Stomach (tissue), 9 donors: ENCODE measurements around the gene CISH. TPM values are rescaled to one million over a fixed set of nuclear protein-coding genes. Genes with fewer than 3 reads are reported as not detected.

Experiments used
- DNase-seq, 2 donors: peaks; one replicate each; pipeline versions ENCODE4 v3.0.0 to v3.0.0-alpha.2; 2013 to 2019
- H3K27ac ChIP-seq, 5 donors: fragments of 200-600 bp in 4 of 5; sonication (generic) in 4 of 5; one replicate each; pipeline ENCODE4 v1.5.1; 2013 to 2019; ENCODE audit warnings: mild to moderate bottlenecking in 1 of 5, moderate library complexity in 1 of 5
- H3K27me3 ChIP-seq, 3 donors: fragments of 200-600 bp; sonication (generic); one replicate each; pipeline ENCODE4 v1.5.1; 2017 to 2019; ENCODE audit warnings: mixed run types in 1 of 3
- H3K36me3 ChIP-seq, 4 donors: fragments of 200-600 bp; sonication (generic); 1 replicate in 3 of 4; 2 replicates in 1 of 4; pipeline ENCODE4 v1.5.1; 2016 to 2019
- H3K4me1 ChIP-seq, 4 donors: fragments of 200-600 bp; sonication (generic); one replicate each; pipeline ENCODE4 v1.5.1; 2016 to 2019
- H3K4me3 ChIP-seq, 4 donors: fragments of 200-600 bp; sonication (generic) in 3 of 4; one replicate each; pipeline ENCODE4 v1.5.1; 2016 to 2019; ENCODE audit warnings: mild to moderate bottlenecking in 1 of 4
- H3K9me3 ChIP-seq, 4 donors: fragments of 200-600 bp; sonication (generic); one replicate each; pipeline ENCODE4 v1.5.1; 2016 to 2019
- EP300 ChIP-seq: sonication (generic); formaldehyde crosslinking; IDR thresholded peaks from one replicate; pipeline ENCODE4 v1.6.1; 2017; ENCODE audit warnings: antibody characterized with exemption
- POLR2A ChIP-seq, 4 donors: fragments of 450-650 bp; IDR thresholded peaks; one replicate each; pipeline ENCODE4 v1.6.1; 2016; ENCODE audit warnings: antibody characterized with exemption in 4 of 4, control low read depth in 2 of 4, mild to moderate bottlenecking in 1 of 4, moderate library complexity in 1 of 4
- POLR2AphosphoS5 ChIP-seq, 3 donors: sonication (generic); formaldehyde crosslinking; IDR thresholded peaks; one replicate each; pipeline ENCODE4 v1.6.1; 2016; ENCODE audit warnings: antibody characterized with exemption in 3 of 3
- WGBS, 5 donors: extraction: QIAGEN DNeasy Blood & Tissue Kit in 3 of 5; methylation state at CpG; one replicate each; pipeline versions ENCODE4 v1.1.5 to v1.1.7; 2013 to 2018; 5-methylcytosine and 5-hydroxymethylcytosine counted together
- intact Hi-C: fragments of 100-400 bp; cut with DNase I; formaldehyde crosslinking; loops from one replicate; pipeline ENCODE4 v1.15.1; 2023; ENCODE audit warnings: low total_unique reads
- polyA plus RNA-seq, 3 donors: library from polyadenylated mRNA; stranded (reverse); fragments of 200-250 nt; gene quantifications; one replicate each; pipeline ENCODE4 v1.2.3, GENCODE V29; 2013
- total RNA-seq, 5 donors: library from RNA; depleted of rRNA; stranded (reverse); fragments of >200 nt; gene quantifications; one replicate each; pipeline versions ENCODE4 v1.1.0 to v1.2.3, GENCODE V29; 2014 to 2016
- TF ChIP-seq, protein P1 (sequence below), 7 experiments: fragments of 450-650 bp in 4 of 7; fragments of 200-600 bp in 3 of 7; sonication (generic) in 3 of 7; IDR thresholded peaks; one replicate each; pipeline ENCODE4 v1.5.1; 2016 to 2019; ENCODE audit warnings: antibody characterized with exemption in 7 of 7, control low read depth in 2 of 7, mild to moderate bottlenecking in 1 of 7
- donor health status: healthy with polysubstance abuse.
- donor health status: Bipolar disorder and iron deficiency.
- donor health status: healthy.

The CISH gene
- total and polyA plus RNA-seq, 8 donors: 1.8 to 11.5 (median 5.6) TPM

GRCh38 chr3:50616770-50617095 is 5.2 kb upstream of the CISH start:
- peak; percentile 95 to 97 for DNase-seq

DNA sequence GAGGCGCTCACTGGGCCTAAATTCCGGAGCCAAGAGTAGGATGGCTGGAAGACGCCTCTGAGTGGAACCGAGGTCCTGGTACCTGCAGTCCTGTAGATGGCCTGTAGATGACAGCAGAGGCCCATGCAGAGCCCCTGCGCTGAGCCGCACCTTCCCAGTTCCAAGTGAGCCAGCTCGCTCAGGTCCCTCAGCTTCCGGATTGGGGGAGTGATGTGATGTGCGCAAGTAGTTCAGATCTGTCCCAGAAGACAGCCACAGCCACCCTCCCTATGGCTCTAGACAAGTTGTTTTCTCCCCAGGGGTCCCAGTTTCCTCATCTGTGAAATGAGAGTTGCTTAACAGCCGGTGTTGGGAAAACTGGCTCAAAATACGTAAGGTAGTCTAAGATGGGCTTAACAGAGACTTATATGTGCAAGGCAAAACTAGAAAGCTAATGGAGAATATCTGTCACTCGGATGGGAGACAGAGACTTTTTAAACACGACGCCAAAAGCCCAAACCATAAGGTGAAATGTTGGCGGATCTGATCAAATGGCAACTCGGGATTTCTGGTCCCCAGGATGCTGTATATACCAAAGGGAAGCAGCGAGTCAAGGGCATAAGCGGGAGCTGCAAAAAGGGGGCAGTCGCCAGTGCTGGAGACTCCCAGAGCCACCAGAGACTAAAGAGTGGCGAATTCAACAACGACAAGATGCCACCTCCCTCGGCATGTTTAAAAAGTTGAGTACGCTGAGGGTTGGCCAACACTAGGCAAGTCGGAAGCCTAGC is 4.6 kb upstream of the CISH start:
- Histone ChIP-seq H3K27ac (peak overlapping the region; percentile 89 to 97 (median 94)), H3K36me3 (no peaks in the 10 kb centered on the region), H3K27me3 (no peaks in the 10 kb centered on the region), H3K4me1 (peaks cover 40 to 76% (median 68%) of the 10 kb centered on the region in 4 donors), H3K9me3 (no peaks in the 10 kb centered on the region), H3K4me3 (peak overlapping the region; percentile 63 to 95 (median 84))
- TF ChIP-seq, protein P1, sequence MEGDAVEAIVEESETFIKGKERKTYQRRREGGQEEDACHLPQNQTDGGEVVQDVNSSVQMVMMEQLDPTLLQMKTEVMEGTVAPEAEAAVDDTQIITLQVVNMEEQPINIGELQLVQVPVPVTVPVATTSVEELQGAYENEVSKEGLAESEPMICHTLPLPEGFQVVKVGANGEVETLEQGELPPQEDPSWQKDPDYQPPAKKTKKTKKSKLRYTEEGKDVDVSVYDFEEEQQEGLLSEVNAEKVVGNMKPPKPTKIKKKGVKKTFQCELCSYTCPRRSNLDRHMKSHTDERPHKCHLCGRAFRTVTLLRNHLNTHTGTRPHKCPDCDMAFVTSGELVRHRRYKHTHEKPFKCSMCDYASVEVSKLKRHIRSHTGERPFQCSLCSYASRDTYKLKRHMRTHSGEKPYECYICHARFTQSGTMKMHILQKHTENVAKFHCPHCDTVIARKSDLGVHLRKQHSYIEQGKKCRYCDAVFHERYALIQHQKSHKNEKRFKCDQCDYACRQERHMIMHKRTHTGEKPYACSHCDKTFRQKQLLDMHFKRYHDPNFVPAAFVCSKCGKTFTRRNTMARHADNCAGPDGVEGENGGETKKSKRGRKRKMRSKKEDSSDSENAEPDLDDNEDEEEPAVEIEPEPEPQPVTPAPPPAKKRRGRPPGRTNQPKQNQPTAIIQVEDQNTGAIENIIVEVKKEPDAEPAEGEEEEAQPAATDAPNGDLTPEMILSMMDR (IDR thresholded peaks at IDR 0.05): peak in 5 of 7 experiments; percentile 96 to 99 (median 98)
- TF ChIP-seq POLR2A (IDR thresholded peaks at IDR 0.05) (no peak), POLR2AphosphoS5 (IDR thresholded peaks at IDR 0.05) (peak in 1 of 3 donors; percentile 38)
- peak; percentile 90 to 95 for DNase-seq
- WGBS, 5 donors: 0 to 1% (median 1%) methylated on average over 22 to 24 of the region's 24 CpGs
- intact Hi-C loops: no loop called here

More at GRCh38 chr3:50616770-50617095, 5.2 kb upstream of the CISH start:
- no peaks in the 10 kb centered on the region for H3K27me3 ChIP-seq
- WGBS, 5 donors: 0% methylated on average over 3 to 22 of the region's 22 CpGs; no CpG with 5 or more reads in 1 of the 5 donors
- no peaks in the 10 kb centered on the region for H3K36me3 ChIP-seq
- H3K27ac ChIP-seq: peak overlapping the region; percentile 89 to 97 (median 94)
- TF ChIP-seq POLR2AphosphoS5 (IDR thresholded peaks at IDR 0.05): peak in 2 of 3 donors; percentile 15 to 19
- TF ChIP-seq EP300: no peak
- TF ChIP-seq, protein P1 (IDR thresholded peaks at IDR 0.05): no peak
- TF ChIP-seq POLR2A (IDR thresholded peaks at IDR 0.05): no peak
- H3K4me3 ChIP-seq: peak overlapping the region; percentile 63 to 95 (median 84)
- H3K9me3 ChIP-seq: no peaks in the 10 kb centered on the region
- intact Hi-C loops: no loop called here
- peaks cover 38 to 78% (median 65%) of the 10 kb centered on the region in 4 donors for H3K4me1 ChIP-seq

DNA sequence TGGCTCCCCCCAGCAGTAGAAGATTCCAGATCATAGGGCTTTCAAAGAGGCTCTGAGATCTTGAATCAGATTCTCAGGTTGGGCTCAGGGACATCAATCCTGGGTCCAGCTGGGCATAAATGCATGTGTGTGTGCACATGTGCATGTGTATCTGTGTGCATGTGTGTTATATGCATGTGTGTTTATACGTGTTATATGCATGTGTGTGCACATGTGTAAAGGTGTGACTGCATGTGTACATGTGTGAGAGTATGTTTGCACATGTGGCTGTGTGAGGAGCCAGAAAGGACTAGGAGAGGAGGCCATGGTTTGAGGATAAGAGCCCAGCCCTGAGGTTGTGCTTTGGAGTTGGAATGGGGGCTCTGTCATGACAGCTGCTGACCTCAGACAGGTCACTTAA is 3.6 kb upstream of the CISH start:
- WGBS, 5 donors: 60 to 77% (median 75%) methylated on average over 1 of the region's 1 CpG
- no peak overlapping the region for H3K27ac ChIP-seq
- no peak overlapping the region for H3K4me3 ChIP-seq
- no peak for DNase-seq
- no peaks in the 10 kb centered on the region for H3K9me3 ChIP-seq
- H3K4me1 ChIP-seq: peaks cover 45 to 76% (median 69%) of the 10 kb centered on the region in 4 donors
- no peaks in the 10 kb centered on the region for H3K36me3 ChIP-seq
- H3K27me3 ChIP-seq: no peaks in the 10 kb centered on the region
- TF ChIP-seq, protein P1 (IDR thresholded peaks at IDR 0.05): no peak
- intact Hi-C loops: no loop called here

GRCh38 chr3:50612970-50613846 is 1.6 kb upstream of the CISH start:
- no peaks in the 10 kb centered on the region for H3K9me3 ChIP-seq
- DNase-seq: no peak

More at GRCh38 chr3:50612970-50613846, 1.6 kb upstream of the CISH start:
- intact Hi-C loops: loop anchor here (5.0 kb wide), 1 partner anchor 41 kb away; no protein-coding TSS in a partner anchor
- H3K4me1 ChIP-seq: peaks cover 38 to 76% (median 72%) of the 10 kb centered on the region in 4 donors
- H3K27ac ChIP-seq: peak overlapping the region; percentile 87 to 97 (median 91)
- no peak for TF ChIP-seq POLR2A (IDR thresholded peaks at IDR 0.05)
- no peak for TF ChIP-seq EP300
- no peak for TF ChIP-seq POLR2AphosphoS5 (IDR thresholded peaks at IDR 0.05)
- TF ChIP-seq, protein P1 (IDR thresholded peaks at IDR 0.05): no peak
- peak overlapping the region in 1 of 4 donors; percentile 83 for H3K4me3 ChIP-seq
- 50 to 71% (median 68%) methylated on average over 4 to 6 of the region's 6 CpGs for WGBS, 5 donors
- H3K36me3 ChIP-seq: peaks cover 1 to 4% (median 3%) of the 10 kb centered on the region in 4 donors
- no peaks in the 10 kb centered on the region for H3K27me3 ChIP-seq
